GM12878 (cell line): ENCODE results near the gene METTL4. TPM values are rescaled to one million over a fixed set of nuclear protein-coding genes. Genes with fewer than 3 reads are reported as not detected.

Experiments
- ASH2L ChIP-seq: fragments of 300-600, 200-600 bp; sonication (generic); IDR thresholded peaks from 2 replicates; pipeline ENCODE4 v1.6.1; 2017; ENCODE audit warnings: low read depth, mild to moderate bottlenecking, borderline replicate concordance
- ATF3 ChIP-seq: IDR thresholded peaks from 2 replicates; pipeline ENCODE4 v1.6.1; 2011; ENCODE audit warnings: low read depth, mild to moderate bottlenecking, low read length, moderate library complexity, borderline replicate concordance; ENCODE audit errors: extremely low read depth
- BMI1 ChIP-seq: fragments of 450-650 bp; IDR thresholded peaks from 2 replicates; pipeline ENCODE4 v1.6.1; 2016; ENCODE audit warnings: mild to moderate bottlenecking, moderate library complexity, borderline replicate concordance
- BRCA1 ChIP-seq: IDR thresholded peaks from 2 replicates; pipeline ENCODE4 v1.6.1; 2011; ENCODE audit warnings: low read depth, low read length, improper control_type of control experiment
- CHD1 ChIP-seq: IDR thresholded peaks from 2 replicates; pipeline ENCODE4 v1.6.1; 2012; ENCODE audit warnings: low read depth, low read length, improper control_type of control experiment
- CUX1 ChIP-seq: IDR thresholded peaks from 2 replicates; pipeline ENCODE4 v1.6.1; 2012; ENCODE audit warnings: improper control_type of control experiment, low read depth, low read length; ENCODE audit not compliant: insufficient replicate concordance
- EED ChIP-seq: sonication (generic); IDR thresholded peaks from 2 replicates; pipeline ENCODE4 v1.6.1; 2016; ENCODE audit warnings: antibody characterized with exemption, low read depth
- FOS ChIP-seq: IDR thresholded peaks from 3 replicates; pipeline ENCODE4 v1.6.1; 2011; ENCODE audit warnings: borderline replicate concordance; ENCODE audit not compliant: insufficient read length; ENCODE audit errors: extremely low read depth
- HDAC6 ChIP-seq: fragments of 200-600 bp; sonication (generic); IDR thresholded peaks from one replicate; pipeline ENCODE4 v1.8.0; 2017; ENCODE audit warnings: antibody characterized with exemption; ENCODE audit not compliant: unreplicated experiment
- IKZF2 ChIP-seq, 2 experiments: fragments of 450-650 bp; IDR thresholded peaks; 2 replicates each; pipeline ENCODE4 v1.6.1; 2017; ENCODE audit warnings: mild to moderate bottlenecking in 2 of 2, moderate library complexity in 2 of 2
- JUNB ChIP-seq: IDR thresholded peaks from 2 replicates; pipeline ENCODE4 v1.6.1; 2016; ENCODE audit warnings: antibody characterized with exemption, mild to moderate bottlenecking
- KAT2A ChIP-seq: conservative IDR thresholded peaks from 2 replicates; pipeline ENCODE4 v1.6.1; 2011; ENCODE audit warnings: low read depth, low read length; ENCODE audit not compliant: control insufficient read depth
- MEF2A ChIP-seq: IDR thresholded peaks from 2 replicates; pipeline ENCODE4 v1.6.1; 2011; ENCODE audit warnings: low read depth, mild to moderate bottlenecking, low read length, moderate library complexity; ENCODE audit not compliant: insufficient read depth
- MXI1 ChIP-seq: fragments of 150-350 bp; IDR thresholded peaks from 2 replicates; pipeline ENCODE4 v1.6.1; 2011; ENCODE audit warnings: low read depth, mild to moderate bottlenecking, inconsistent platforms, low read length, improper control_type of control experiment
- NFIC ChIP-seq: IDR thresholded peaks from 2 replicates; pipeline ENCODE4 v1.6.1; 2012; ENCODE audit warnings: low read depth, mild to moderate bottlenecking, inconsistent platforms, low read length, moderate library complexity
- RAD21 ChIP-seq: IDR thresholded peaks from 2 replicates; pipeline ENCODE4 v1.6.1; 2011; ENCODE audit warnings: mild to moderate bottlenecking, low read depth, low read length, moderate library complexity; ENCODE audit not compliant: insufficient read depth
- RELA ChIP-seq: fragments of 450-650 bp; IDR thresholded peaks from 2 replicates; pipeline ENCODE4 v1.8.0; 2014; ENCODE audit warnings: borderline replicate concordance; ENCODE audit not compliant: partially characterized antibody
- RUNX3 ChIP-seq: IDR thresholded peaks from 2 replicates; pipeline ENCODE4 v1.6.1; 2012; ENCODE audit warnings: low read length, inconsistent platforms
- SREBF2 ChIP-seq: IDR thresholded peaks from 2 replicates; pipeline ENCODE4 v1.6.1; 2012; ENCODE audit warnings: mild to moderate bottlenecking, low read length
- STAT1 ChIP-seq: fragments of 450-650 bp; conservative IDR thresholded peaks from 2 replicates; pipeline ENCODE4 v1.6.1; 2014; ENCODE audit warnings: antibody characterized with exemption, mild to moderate bottlenecking
- TARDBP ChIP-seq: IDR thresholded peaks from 2 replicates; pipeline ENCODE4 v1.6.1; 2016; ENCODE audit warnings: borderline replicate concordance
- WRNIP1 ChIP-seq: IDR thresholded peaks from 2 replicates; pipeline ENCODE4 v1.6.1; 2011; ENCODE audit warnings: low read depth, low read length, improper control_type of control experiment, borderline replicate concordance
- YBX1 ChIP-seq: fragments of 450-650 bp; IDR thresholded peaks from 2 replicates; pipeline ENCODE4 v1.6.1; 2016; ENCODE audit warnings: antibody characterized with exemption
- YY1 ChIP-seq: IDR thresholded peaks from 2 replicates; pipeline ENCODE4 v1.6.1; 2011; ENCODE audit warnings: low read depth, mild to moderate bottlenecking, low read length
- ZSCAN29 ChIP-seq: fragments of 450-650 bp; IDR thresholded peaks from 2 replicates; pipeline ENCODE4 v1.6.1; 2017; ENCODE audit warnings: mild to moderate bottlenecking, moderate library complexity
- polyA plus RNA-seq, 11 experiments: library from polyadenylated mRNA; depleted of rRNA in 4 of 11; unstranded in 6 of 11; stranded (reverse) in 5 of 11; fragments of >200 nt; fragmentation: Nextera tagmentation in 4 of 11; fragmentation: Illumina TruSeq in 1 of 11; extraction: Ambion mirVana in 4 of 11; extraction: Trizol in 1 of 11; gene quantifications; 1 replicate in 1 of 11; 2 replicates in 10 of 11; pipeline versions ENCODE4 v1.2.1 to v1.2.3, GENCODE V29; 2011 to 2016; ENCODE audit warnings: inconsistent platforms in 2 of 11, missing spikeins in 2 of 11, low read depth in 1 of 11
- total RNA-seq, 4 experiments: library from RNA; depleted of rRNA in 3 of 4; stranded (reverse); fragments of >200 nt in 3 of 4; fragmentation: Illumina TruSeq in 1 of 4; extraction: Trizol in 1 of 4; gene quantifications; 2 replicates each; pipeline versions ENCODE4 v1.2.1 to v1.2.3, GENCODE V29; 2013 to 2021

METTL4 gene
- total and polyA plus RNA-seq, 10 of the 15 experiments (the other 5 are each of a cell fraction or from before 2014, with no cell fraction given) = 4.9 to 15.2 (median 12.3) TPM

- TF ChIP-seq ZSCAN29 (no peak), CUX1 (no peak), TARDBP (0 out of 2 replicates have a peak, but pooled peaks have one; percentile 63), RAD21 (no peak), IKZF2 (IDR thresholded peaks at IDR 0.05) (no peak; a peak in 1 of 4 replicates), ASH2L (0 out of 2 replicates have a peak, but pooled peaks have one; percentile 28), HDAC6 (no peak), RELA (peak; percentile 76), YBX1 (no peak), BRCA1 (no peak), JUNB (peak; percentile 22; the same call in 1 of the 2 replicates), CHD1 (no peak), YY1 (peak; percentile 100), ATF3 (peak; percentile 85; the same call in 1 of the 2 replicates), EED (no peak), FOS (no peak), NFIC (no peak), SREBF2 (no peak), STAT1 (0 out of 2 replicates have a peak, but pooled peaks have one; percentile 82), WRNIP1 (no peak), MEF2A (no peak), BMI1 (no peak), RUNX3 (peak; percentile 49; the same call in 1 of the 2 replicates), KAT2A (no peak), MXI1 (no peak)
Observed at GRCh38 chr18:2571200-2572170, at the start of gene METTL4, which contains the start of gene NDC80 (continued).
